Renal cortical epithelial cell (primary cell): ENCODE measurements around the gene LURAP1L. TPM values are rescaled to one million over a fixed set of nuclear protein-coding genes. Genes with fewer than 3 reads are reported as not detected.

Experiments used
- DNase-seq: peaks from one replicate; pipeline ENCODE4 v3.0.0-alpha.2; 2011; ENCODE audit warnings: low read depth
- total RNA-seq: library from RNA; depleted of rRNA; stranded (reverse); fragments of >200 nt; gene quantifications from 2 replicates; pipeline ENCODE4 v1.2.3, GENCODE V29; 2014

The LURAP1L gene
- total RNA-seq, 1 donor from 2014 or later, result 7.3 TPM

- no peak for DNase-seq
Measured at GRCh38 chr9:12813533-12813932, 38.7 kb downstream of the LURAP1L start.

GRCh38 chr9:12813960-12814876 lies 39.4 kb downstream of the LURAP1L start:
- peak; percentile 100 for DNase-seq

- no peak for DNase-seq
Measured at GRCh38 chr9:12814877-12815237, 40.0 kb downstream of the LURAP1L start.

GRCh38 chr9:12815888-12816287 lies 41.1 kb downstream of the LURAP1L start:
- no peak for DNase-seq

- no peak for DNase-seq
Measured at GRCh38 chr9:12816656-12817101, 41.9 kb downstream of the LURAP1L start.

- DNase-seq, result peak; percentile 99
Measured at GRCh38 chr9:12817702-12818101, 42.9 kb downstream of the LURAP1L start.

GRCh38 chr9:12818431-12819000 lies 43.7 kb downstream of the LURAP1L start:
- DNase-seq, result peak; percentile 46

- no peak for DNase-seq
Measured at GRCh38 chr9:12819436-12820185, 44.8 kb downstream of the LURAP1L start.

GRCh38 chr9:12822111-12822510 lies 47.3 kb downstream of the LURAP1L start:
- DNase-seq, result peak; percentile 71

GRCh38 chr9:12826924-12827565 lies 52.2 kb downstream of the LURAP1L start:
- no peak for DNase-seq

- DNase-seq, result no peak
Measured at GRCh38 chr9:12833701-12834100, 58.9 kb downstream of the LURAP1L start.

- DNase-seq, result no peak
Measured at GRCh38 chr9:12838546-12838945, 63.7 kb downstream of the LURAP1L start.

GRCh38 chr9:12843735-12844134 lies 68.9 kb downstream of the LURAP1L start:
- DNase-seq, result no peak

GRCh38 chr9:12846035-12846434 lies 71.2 kb downstream of the LURAP1L start:
- DNase-seq, result no peak

- peak; percentile 94 for DNase-seq
Measured at GRCh38 chr9:12847561-12847960, 72.7 kb downstream of the LURAP1L start.

- DNase-seq, result no peak
Measured at GRCh38 chr9:12849486-12850003, 74.7 kb downstream of the LURAP1L start.

GRCh38 chr9:12851341-12852090 lies 76.7 kb downstream of the LURAP1L start:
- DNase-seq, result no peak

- DNase-seq, result peak; percentile 48
Measured at GRCh38 chr9:12853051-12853450, 78.2 kb downstream of the LURAP1L start.

- DNase-seq, result peak; percentile 21
Measured at GRCh38 chr9:12854221-12854620, 79.4 kb downstream of the LURAP1L start.

GRCh38 chr9:12855066-12855465 lies 80.2 kb downstream of the LURAP1L start:
- DNase-seq, result no peak

- DNase-seq, result no peak
Measured at GRCh38 chr9:12856603-12857002, 81.8 kb downstream of the LURAP1L start.
